OCI-LY3 (cell line): ENCODE results near the gene RAD23A.

ENCODE experiments used
- H2AFZ ChIP-seq: fragments of 200-600, 300-600 bp; shearing (Covaris generic); 2 replicates; pipeline ENCODE4 v1.6.0; 2014; ENCODE audit warnings: antibody characterized with exemption, low read depth, low read length
- H3K27ac ChIP-seq: fragments of 200-600, 300-600 bp; sonication (generic); 2 replicates; pipeline ENCODE4 v1.5.1; 2014; ENCODE audit warnings: mild to moderate bottlenecking, low read length, moderate library complexity, mixed read lengths
- H3K27me3 ChIP-seq: fragments of 200-600, 300-600 bp; sonication (generic); 2 replicates; pipeline ENCODE4 v1.6.1; 2014; ENCODE audit warnings: low read depth, low read length, mixed read lengths
- H3K36me3 ChIP-seq: fragments of 200-600, 300-600 bp; sonication (generic); replicated peaks from 2 replicates; pipeline ENCODE3; 2014; ENCODE audit warnings: low read depth, low read length, mixed read lengths
- H3K4me1 ChIP-seq: fragments of 300-600, 200-600 bp; sonication (generic); 2 replicates; pipeline ENCODE4 v1.6.1; 2014; ENCODE audit warnings: low read length, mixed read lengths
- H3K4me2 ChIP-seq: fragments of 200-600, 300-600 bp; sonication (generic); 2 replicates; pipeline ENCODE4 v1.6.1; 2014; ENCODE audit warnings: low read length, mixed read lengths
- H3K4me3 ChIP-seq: fragments of 300-600, 200-600 bp; sonication (generic); 2 replicates; pipeline ENCODE4 v1.5.1; 2014; ENCODE audit warnings: antibody characterized with exemption, mild to moderate bottlenecking, low read length, moderate library complexity
- H3K79me2 ChIP-seq: fragments of 300-600, 200-600 bp; shearing (Covaris generic); 2 replicates; pipeline ENCODE4 v1.6.1; 2014; ENCODE audit warnings: mild to moderate bottlenecking, low read length, mixed read lengths
- H3K9ac ChIP-seq: fragments of 300-600, 200-600 bp; shearing (Covaris generic); 2 replicates; pipeline ENCODE4 v1.6.0; 2014; ENCODE audit warnings: mild to moderate bottlenecking, low read length, moderate library complexity
- H3K9me3 ChIP-seq: fragments of 200-600, 300-600 bp; shearing (Covaris generic); 2 replicates; pipeline ENCODE4 v1.6.1; 2014; ENCODE audit warnings: low read length, mixed read lengths; ENCODE audit not compliant: insufficient read depth
- H4K20me1 ChIP-seq: fragments of 200-600, 300-600 bp; sonication (generic); 2 replicates; pipeline ENCODE4 v1.6.1; 2016; ENCODE audit warnings: low read length, mixed read lengths; ENCODE audit not compliant: insufficient read depth
- CTCF ChIP-seq: fragments of 200-600, 300-600 bp; sonication (generic); IDR thresholded peaks from 2 replicates; pipeline ENCODE4 v1.5.1; 2014; ENCODE audit warnings: antibody characterized with exemption, low read length, low read depth
- EZH2phosphoT487 ChIP-seq: fragments of 200-600 bp; shearing (Covaris generic); IDR thresholded peaks from 2 replicates; pipeline ENCODE4 v1.6.1; 2018; ENCODE audit warnings: antibody characterized with exemption, mixed run types, low read depth

Gene RAD23A

GRCh38 chr19:12997967-12998940 lies 52.6 kb downstream of the RAD23A start:
- Histone ChIP-seq H3K36me3 (no peaks in the 10 kb centered on the region), H4K20me1 (no peaks in the 10 kb centered on the region), H3K27me3 (0 out of 2 replicates have a peak, but pooled peaks cover 4% of the 10 kb centered on the region), H3K9me3 (no peaks in the 10 kb centered on the region), H2AFZ (no peak overlapping the region), H3K9ac (no peak overlapping the region), H3K4me2 (no peak overlapping the region), H3K79me2 (no peaks in the 10 kb centered on the region; the same call in 1 of the 2 replicates), H3K4me1 (peaks cover 5% of the 10 kb centered on the region; the same call in 1 of the 2 replicates), H3K4me3 (no peak overlapping the region), H3K27ac (no peak overlapping the region)
- TF ChIP-seq EZH2phosphoT487 (no peak), CTCF (no peak)

GRCh38 chr19:13001166-13001501 lies 55.5 kb downstream of the RAD23A start:
- H3K9me3 ChIP-seq: no peaks in the 10 kb centered on the region
- no peak overlapping the region for H2AFZ ChIP-seq
- TF ChIP-seq EZH2phosphoT487 (no peak), CTCF (no peak)
- no peaks in the 10 kb centered on the region for H3K27me3 ChIP-seq
- no peak overlapping the region for H3K9ac ChIP-seq
- no peaks in the 10 kb centered on the region for H4K20me1 ChIP-seq
- H3K4me2 ChIP-seq: no peak overlapping the region
- no peak overlapping the region for H3K27ac ChIP-seq
- H3K79me2 ChIP-seq: no peaks in the 10 kb centered on the region
- H3K36me3 ChIP-seq: no peaks in the 10 kb centered on the region
- no peak overlapping the region for H3K4me3 ChIP-seq
- no peaks in the 10 kb centered on the region for H3K4me1 ChIP-seq

- Histone ChIP-seq H3K79me2 (no peaks in the 10 kb centered on the region), H3K27me3 (no peaks in the 10 kb centered on the region), H4K20me1 (no peaks in the 10 kb centered on the region), H3K27ac (no peak overlapping the region), H3K36me3 (no peaks in the 10 kb centered on the region), H3K9me3 (no peaks in the 10 kb centered on the region), H3K4me3 (no peak overlapping the region), H3K4me1 (no peaks in the 10 kb centered on the region), H2AFZ (no peak overlapping the region), H3K4me2 (no peak overlapping the region), H3K9ac (no peak overlapping the region)
- TF ChIP-seq EZH2phosphoT487 (no peak), CTCF (no peak)
These were observed 56.0 kb downstream of the RAD23A start for GRCh38 chr19:13001502-13002165.

GRCh38 chr19:13002166-13002898 lies 56.7 kb downstream of the RAD23A start:
- H3K27me3 ChIP-seq: no peaks in the 10 kb centered on the region
- no peak overlapping the region for H2AFZ ChIP-seq
- H3K9me3 ChIP-seq: no peaks in the 10 kb centered on the region
- H3K9ac ChIP-seq: no peak overlapping the region
- no peak overlapping the region for H3K4me3 ChIP-seq
- no peaks in the 10 kb centered on the region for H3K79me2 ChIP-seq
- H3K4me1 ChIP-seq: no peaks in the 10 kb centered on the region
- H3K4me2 ChIP-seq: no peak overlapping the region
- no peaks in the 10 kb centered on the region for H4K20me1 ChIP-seq
- no peak overlapping the region for H3K27ac ChIP-seq
- H3K36me3 ChIP-seq: no peaks in the 10 kb centered on the region
- no peak for TF ChIP-seq EZH2phosphoT487
- no peak for TF ChIP-seq CTCF
